Measurements from ENCODE around the gene RIPOR3. TPM values are rescaled to one million over a fixed set of nuclear protein-coding genes. Genes with fewer than 3 reads are reported as not detected.

Gene RIPOR3
- polyA plus RNA-seq, 1 of the 3 experiments (the other 2 are of a cell fraction), result 1.2 TPM

DNA sequence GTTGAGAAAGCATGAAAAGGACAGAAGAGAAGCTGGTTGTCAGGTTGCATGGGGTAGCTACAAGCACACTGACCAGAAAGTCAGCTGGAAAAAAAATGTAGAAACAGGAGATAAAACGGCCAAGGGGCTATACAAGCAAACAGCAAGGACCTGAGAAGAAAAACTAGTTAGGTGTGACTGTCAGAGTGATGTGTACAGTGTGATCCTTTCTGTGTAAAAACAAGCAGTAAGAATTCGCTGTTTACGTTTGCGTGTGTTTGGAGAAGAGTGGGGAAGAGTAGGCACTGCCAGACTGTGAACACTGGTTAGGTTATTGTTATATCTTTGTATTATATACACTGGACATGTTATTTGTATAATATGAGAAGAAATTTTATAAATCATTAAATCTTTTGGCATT, 153.1 kb downstream of the RIPOR3 start:
- 83% methylated on average over 4 of the region's 4 CpGs for WGBS (ENCODE audit: low lambda C conversion rate)
- peaks cover 18% of the 10 kb centered on the region for H3F3A ChIP-seq (replicated peaks; ENCODE audit: insufficient read depth)

More for the DNA sequence above, 153.1 kb downstream of the RIPOR3 start:
- no peak overlapping the region for H2AFZ ChIP-seq (ENCODE audit: low read depth)
- H3K27ac ChIP-seq (ENCODE audit: low read depth in 2 of 2, low read length in 1 of 2), result no peak overlapping the region
- H3K9ac ChIP-seq, result no peak overlapping the region
- no peak overlapping the region for H3K4me3 ChIP-seq (ENCODE audit: low read depth in 2 of 2, low read length in 1 of 2)
- POLR2A ChIA-PET, result interaction anchor here (0.8 kb wide), 1 partner anchor 39 kb away, joined by 3 read pairs; no protein-coding TSS in a partner anchor
- H3K79me2 ChIP-seq (ENCODE audit: insufficient read depth), result peaks cover 95% of the 10 kb centered on the region
- no peaks in the 10 kb centered on the region for H3K9me3 ChIP-seq
- H3K36me3 ChIP-seq (replicated peaks in 1 of 2; ENCODE audit: control insufficient read depth in 1 of 2, insufficient read depth in 2 of 2, low read length in 1 of 2), result peaks cover 0 to 3% of the 10 kb centered on the region in 2 experiments
- H4K20me1 ChIP-seq (ENCODE audit: insufficient read depth), result peaks cover 32% of the 10 kb centered on the region
- DNase-seq, result no peak
- H3K27me3 ChIP-seq (ENCODE audit: insufficient read depth), result no peaks in the 10 kb centered on the region
- no peaks in the 10 kb centered on the region for H3K9me2 ChIP-seq
- TF ChIP-seq NFIC (IDR thresholded peaks at IDR 0.05; ENCODE audit: borderline replicate concordance), result no peak
- TF ChIP-seq, protein P1, sequence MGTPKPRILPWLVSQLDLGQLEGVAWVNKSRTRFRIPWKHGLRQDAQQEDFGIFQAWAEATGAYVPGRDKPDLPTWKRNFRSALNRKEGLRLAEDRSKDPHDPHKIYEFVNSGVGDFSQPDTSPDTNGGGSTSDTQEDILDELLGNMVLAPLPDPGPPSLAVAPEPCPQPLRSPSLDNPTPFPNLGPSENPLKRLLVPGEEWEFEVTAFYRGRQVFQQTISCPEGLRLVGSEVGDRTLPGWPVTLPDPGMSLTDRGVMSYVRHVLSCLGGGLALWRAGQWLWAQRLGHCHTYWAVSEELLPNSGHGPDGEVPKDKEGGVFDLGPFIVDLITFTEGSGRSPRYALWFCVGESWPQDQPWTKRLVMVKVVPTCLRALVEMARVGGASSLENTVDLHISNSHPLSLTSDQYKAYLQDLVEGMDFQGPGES (IDR thresholded peaks at IDR 0.05; ENCODE audit: low read depth, low read length), result no peak
- TF ChIP-seq YY1 (IDR thresholded peaks at IDR 0.05; ENCODE audit: low read depth), result no peak
- no peak for TF ChIP-seq RCOR1 (IDR thresholded peaks at IDR 0.05; ENCODE audit: low read length)
- TF ChIP-seq, protein P2, sequence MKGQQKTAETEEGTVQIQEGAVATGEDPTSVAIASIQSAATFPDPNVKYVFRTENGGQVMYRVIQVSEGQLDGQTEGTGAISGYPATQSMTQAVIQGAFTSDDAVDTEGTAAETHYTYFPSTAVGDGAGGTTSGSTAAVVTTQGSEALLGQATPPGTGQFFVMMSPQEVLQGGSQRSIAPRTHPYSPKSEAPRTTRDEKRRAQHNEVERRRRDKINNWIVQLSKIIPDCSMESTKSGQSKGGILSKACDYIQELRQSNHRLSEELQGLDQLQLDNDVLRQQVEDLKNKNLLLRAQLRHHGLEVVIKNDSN (IDR thresholded peaks at IDR 0.05; ENCODE audit: borderline replicate concordance, low read depth), result no peak
- no peak for TF ChIP-seq RAD21 (IDR thresholded peaks at IDR 0.05; ENCODE audit: low read length)
- TF ChIP-seq FOSL2 (IDR thresholded peaks at IDR 0.05; ENCODE audit: borderline replicate concordance, low read depth), result no peak
- TF ChIP-seq SIN3A (IDR thresholded peaks at IDR 0.05; ENCODE audit: borderline replicate concordance, low read depth, low read length), result no peak
- TF ChIP-seq POLR2AphosphoS5 (IDR thresholded peaks at IDR 0.05; ENCODE audit: low read depth, low read length), result no peak
- no peak for TF ChIP-seq JUND (IDR thresholded peaks at IDR 0.05)
- TF ChIP-seq TCF12 (IDR thresholded peaks at IDR 0.05), result no peak
- no peak for TF ChIP-seq TAF1 (IDR thresholded peaks at IDR 0.05; ENCODE audit: borderline replicate concordance, low read depth, low read length)
- TF ChIP-seq, protein P3, sequence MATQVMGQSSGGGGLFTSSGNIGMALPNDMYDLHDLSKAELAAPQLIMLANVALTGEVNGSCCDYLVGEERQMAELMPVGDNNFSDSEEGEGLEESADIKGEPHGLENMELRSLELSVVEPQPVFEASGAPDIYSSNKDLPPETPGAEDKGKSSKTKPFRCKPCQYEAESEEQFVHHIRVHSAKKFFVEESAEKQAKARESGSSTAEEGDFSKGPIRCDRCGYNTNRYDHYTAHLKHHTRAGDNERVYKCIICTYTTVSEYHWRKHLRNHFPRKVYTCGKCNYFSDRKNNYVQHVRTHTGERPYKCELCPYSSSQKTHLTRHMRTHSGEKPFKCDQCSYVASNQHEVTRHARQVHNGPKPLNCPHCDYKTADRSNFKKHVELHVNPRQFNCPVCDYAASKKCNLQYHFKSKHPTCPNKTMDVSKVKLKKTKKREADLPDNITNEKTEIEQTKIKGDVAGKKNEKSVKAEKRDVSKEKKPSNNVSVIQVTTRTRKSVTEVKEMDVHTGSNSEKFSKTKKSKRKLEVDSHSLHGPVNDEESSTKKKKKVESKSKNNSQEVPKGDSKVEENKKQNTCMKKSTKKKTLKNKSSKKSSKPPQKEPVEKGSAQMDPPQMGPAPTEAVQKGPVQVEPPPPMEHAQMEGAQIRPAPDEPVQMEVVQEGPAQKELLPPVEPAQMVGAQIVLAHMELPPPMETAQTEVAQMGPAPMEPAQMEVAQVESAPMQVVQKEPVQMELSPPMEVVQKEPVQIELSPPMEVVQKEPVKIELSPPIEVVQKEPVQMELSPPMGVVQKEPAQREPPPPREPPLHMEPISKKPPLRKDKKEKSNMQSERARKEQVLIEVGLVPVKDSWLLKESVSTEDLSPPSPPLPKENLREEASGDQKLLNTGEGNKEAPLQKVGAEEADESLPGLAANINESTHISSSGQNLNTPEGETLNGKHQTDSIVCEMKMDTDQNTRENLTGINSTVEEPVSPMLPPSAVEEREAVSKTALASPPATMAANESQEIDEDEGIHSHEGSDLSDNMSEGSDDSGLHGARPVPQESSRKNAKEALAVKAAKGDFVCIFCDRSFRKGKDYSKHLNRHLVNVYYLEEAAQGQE (IDR thresholded peaks at IDR 0.05; ENCODE audit: low read depth, low read length), result no peak
- no peak for TF ChIP-seq EP300 (IDR thresholded peaks at IDR 0.05; ENCODE audit: borderline replicate concordance in 1 of 2, low read depth in 1 of 2, low read length in 1 of 2)
- TF ChIP-seq CHD2 (IDR thresholded peaks at IDR 0.05; ENCODE audit: low read length, partially characterized antibody), result no peak
- TF ChIP-seq ELF1 (IDR thresholded peaks at IDR 0.05), result no peak
- no peak for TF ChIP-seq GABPA (IDR thresholded peaks at IDR 0.05; ENCODE audit: low read depth)
- no peak for TF ChIP-seq FOXM1 (IDR thresholded peaks at IDR 0.05; ENCODE audit: low read depth)
- no peak for TF ChIP-seq EZH2phosphoT487 (IDR thresholded peaks at IDR 0.05; ENCODE audit: borderline replicate concordance, low read depth)
- no peak for TF ChIP-seq FOXJ3 (CRISPR knock-in tag; IDR thresholded peaks at IDR 0.05)
- H3K4me1 ChIP-seq (ENCODE audit: control insufficient read depth in 1 of 2, insufficient read depth in 2 of 2, low read depth in 1 of 2, low read length in 1 of 2), result peaks cover 4 to 23% of the 10 kb centered on the region in 2 experiments
- no peak overlapping the region for H3K4me2 ChIP-seq
- CTCF ChIA-PET, result interaction anchor here (0.9 to 1.3 kb wide), 2 partner anchors 12 to 38 kb away, joined by 3 read pairs; no protein-coding TSS in a partner anchor

Data from SK-N-SH (cell line).